Memory B cell (primary cell): ENCODE measurements around the gene CCDC85C.

Experiments used
- ATAC-seq: fragments of 150-1000 bp; cut with Tn5 transposase; 2 replicates; pipeline ENCODE4 v1.10.0; 2021; ENCODE audit warnings: low read depth, mild to moderate bottlenecking, moderate library complexity
- DNase-seq, 2 donors: peaks; one replicate each; pipeline ENCODE4 v3.0.0; 2022; ENCODE audit warnings: low spot score in 2 of 2
- H3K27ac Mint-ChIP-seq: one replicate; pipeline ENCODE4 v1.8.0; 2022; ENCODE audit warnings: mild to moderate bottlenecking, moderate library complexity, mixed read lengths
- H3K27me3 Mint-ChIP-seq: one replicate; pipeline ENCODE4 v1.8.0; 2022; ENCODE audit warnings: mixed read lengths
- H3K36me3 Mint-ChIP-seq: one replicate; pipeline ENCODE4 v1.8.0; 2022; ENCODE audit warnings: mild to moderate bottlenecking, mixed read lengths
- H3K4me1 Mint-ChIP-seq: one replicate; pipeline ENCODE4 v1.8.0; 2022; ENCODE audit warnings: mixed read lengths
- H3K4me3 Mint-ChIP-seq: one replicate; pipeline ENCODE4 v1.8.0; 2022; ENCODE audit warnings: mild to moderate bottlenecking, moderate library complexity, mixed read lengths
- H3K9me3 Mint-ChIP-seq: one replicate; pipeline ENCODE4 v1.8.0; 2022; ENCODE audit warnings: mixed read lengths

The CCDC85C gene

GRCh38 chr14:99637624-99638023 is 33.6 kb upstream of the CCDC85C start:
- H3K4me3 Mint-ChIP-seq = no peak overlapping the region
- ATAC-seq = no peak
- H3K27ac Mint-ChIP-seq = no peak overlapping the region
- H3K9me3 Mint-ChIP-seq = no peaks in the 10 kb centered on the region
- DNase-seq = no peak
- no peaks in the 10 kb centered on the region for H3K4me1 Mint-ChIP-seq
- H3K27me3 Mint-ChIP-seq = peaks cover 14% of the 10 kb centered on the region
- no peaks in the 10 kb centered on the region for H3K36me3 Mint-ChIP-seq

GRCh38 chr14:99636487-99636886 is 32.5 kb upstream of the CCDC85C start:
- Mint-ChIP-seq H3K27me3 (peaks cover 18% of the 10 kb centered on the region), H3K27ac (no peak overlapping the region), H3K4me3 (no peak overlapping the region), H3K4me1 (no peaks in the 10 kb centered on the region), H3K9me3 (no peaks in the 10 kb centered on the region), H3K36me3 (no peaks in the 10 kb centered on the region)
- no peak for DNase-seq
- no peak for ATAC-seq

- Mint-ChIP-seq H3K27ac (no peak overlapping the region), H3K36me3 (no peaks in the 10 kb centered on the region), H3K9me3 (no peaks in the 10 kb centered on the region), H3K4me1 (no peaks in the 10 kb centered on the region), H3K4me3 (no peak overlapping the region), H3K27me3 (peaks cover 19% of the 10 kb centered on the region)
- ATAC-seq (no peak), DNase-seq (no peak)
These were observed 31.1 kb upstream of the CCDC85C start for GRCh38 chr14:99635116-99635515.

DNA sequence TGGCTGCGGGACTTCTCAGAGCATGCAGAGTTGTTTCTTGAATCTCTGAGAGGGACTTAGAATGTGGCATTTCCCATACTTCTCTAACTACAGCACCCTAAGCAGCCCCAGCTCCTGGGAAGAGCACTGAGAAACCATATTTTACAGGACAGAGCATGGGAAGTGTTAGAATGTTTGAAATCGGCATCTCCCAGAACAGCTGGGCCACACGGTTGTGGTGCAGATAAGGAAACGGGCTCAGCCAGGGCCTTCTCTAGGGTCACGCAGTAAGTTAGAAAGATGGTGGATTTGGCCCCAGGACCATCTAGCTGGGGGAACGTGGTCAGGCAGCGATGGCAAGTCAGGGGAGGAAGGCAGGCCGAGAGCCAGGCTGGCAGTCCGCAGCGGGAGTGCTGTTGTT is 30.4 kb upstream of the CCDC85C start:
- DNase-seq (no peak), ATAC-seq (no peak)
- H3K36me3 Mint-ChIP-seq = no peaks in the 10 kb centered on the region
- H3K4me1 Mint-ChIP-seq = no peaks in the 10 kb centered on the region
- peaks cover 19% of the 10 kb centered on the region for H3K27me3 Mint-ChIP-seq
- H3K27ac Mint-ChIP-seq = no peak overlapping the region
- no peak overlapping the region for H3K4me3 Mint-ChIP-seq
- H3K9me3 Mint-ChIP-seq = no peaks in the 10 kb centered on the region

- H3K27ac Mint-ChIP-seq = no peak overlapping the region
- no peak for DNase-seq
- no peaks in the 10 kb centered on the region for H3K4me1 Mint-ChIP-seq
- no peak overlapping the region for H3K4me3 Mint-ChIP-seq
- H3K9me3 Mint-ChIP-seq = no peaks in the 10 kb centered on the region
- no peak for ATAC-seq
- H3K36me3 Mint-ChIP-seq = no peaks in the 10 kb centered on the region
- H3K27me3 Mint-ChIP-seq = peaks cover 19% of the 10 kb centered on the region
These were observed 29.9 kb upstream of the CCDC85C start for GRCh38 chr14:99633918-99634317.

- Mint-ChIP-seq H3K4me3 (no peak overlapping the region), H3K27me3 (peaks cover 19% of the 10 kb centered on the region), H3K4me1 (no peaks in the 10 kb centered on the region), H3K27ac (no peak overlapping the region), H3K36me3 (no peaks in the 10 kb centered on the region), H3K9me3 (no peaks in the 10 kb centered on the region)
- ATAC-seq = no peak
- no peak for DNase-seq
These were observed 29.1 kb upstream of the CCDC85C start for GRCh38 chr14:99633141-99633540.

- Mint-ChIP-seq H3K36me3 (no peaks in the 10 kb centered on the region), H3K27me3 (peaks cover 23% of the 10 kb centered on the region), H3K4me3 (no peak overlapping the region), H3K4me1 (no peaks in the 10 kb centered on the region), H3K27ac (no peak overlapping the region), H3K9me3 (no peaks in the 10 kb centered on the region)
- ATAC-seq = no peak
- no peak for DNase-seq
These were observed 28.5 kb upstream of the CCDC85C start for GRCh38 chr14:99632410-99633035.

- Mint-ChIP-seq H3K27ac (no peak overlapping the region), H3K27me3 (peaks cover 26% of the 10 kb centered on the region), H3K9me3 (no peaks in the 10 kb centered on the region), H3K36me3 (no peaks in the 10 kb centered on the region), H3K4me1 (peaks cover 3% of the 10 kb centered on the region), H3K4me3 (no peak overlapping the region)
- no peak for ATAC-seq
- no peak for DNase-seq
These were observed 26.2 kb upstream of the CCDC85C start for GRCh38 chr14:99630202-99630601.

DNA sequence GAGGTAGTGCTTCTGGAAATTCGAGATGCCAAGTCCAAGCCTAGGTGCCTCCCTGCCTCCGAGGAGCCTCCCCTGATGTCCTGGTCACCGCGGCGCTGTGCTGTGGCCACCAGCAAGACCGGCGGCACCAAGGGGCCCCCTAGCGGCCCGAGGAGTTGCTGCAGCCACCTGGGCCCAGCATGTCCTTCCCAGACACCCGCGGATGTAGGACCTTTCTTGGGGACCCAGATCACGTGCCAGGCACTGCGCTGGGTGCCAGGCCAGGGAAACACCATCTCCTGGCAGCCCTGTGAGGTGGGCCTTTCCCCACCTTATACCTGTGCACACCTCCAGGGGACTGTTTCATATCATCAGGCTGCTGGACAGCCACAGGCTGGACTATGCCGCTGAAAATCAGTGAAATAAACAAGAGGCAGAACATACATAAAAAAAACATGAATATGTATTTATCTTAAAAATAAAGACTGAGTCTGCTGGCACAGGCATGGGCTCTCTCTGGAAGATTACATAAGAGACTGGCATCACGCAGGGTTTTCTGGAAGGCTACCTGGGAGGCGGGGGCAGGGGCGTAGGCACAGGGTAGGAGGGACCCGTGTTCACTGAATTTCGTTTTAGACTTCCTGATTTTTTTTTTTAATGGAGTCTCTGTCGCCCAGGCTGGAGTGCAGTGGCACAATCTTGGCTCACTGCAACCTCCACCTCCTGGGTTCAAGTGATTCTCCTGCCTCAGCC is 25.0 kb upstream of the CCDC85C start:
- H3K4me1 Mint-ChIP-seq = peaks cover 5% of the 10 kb centered on the region

DNA sequence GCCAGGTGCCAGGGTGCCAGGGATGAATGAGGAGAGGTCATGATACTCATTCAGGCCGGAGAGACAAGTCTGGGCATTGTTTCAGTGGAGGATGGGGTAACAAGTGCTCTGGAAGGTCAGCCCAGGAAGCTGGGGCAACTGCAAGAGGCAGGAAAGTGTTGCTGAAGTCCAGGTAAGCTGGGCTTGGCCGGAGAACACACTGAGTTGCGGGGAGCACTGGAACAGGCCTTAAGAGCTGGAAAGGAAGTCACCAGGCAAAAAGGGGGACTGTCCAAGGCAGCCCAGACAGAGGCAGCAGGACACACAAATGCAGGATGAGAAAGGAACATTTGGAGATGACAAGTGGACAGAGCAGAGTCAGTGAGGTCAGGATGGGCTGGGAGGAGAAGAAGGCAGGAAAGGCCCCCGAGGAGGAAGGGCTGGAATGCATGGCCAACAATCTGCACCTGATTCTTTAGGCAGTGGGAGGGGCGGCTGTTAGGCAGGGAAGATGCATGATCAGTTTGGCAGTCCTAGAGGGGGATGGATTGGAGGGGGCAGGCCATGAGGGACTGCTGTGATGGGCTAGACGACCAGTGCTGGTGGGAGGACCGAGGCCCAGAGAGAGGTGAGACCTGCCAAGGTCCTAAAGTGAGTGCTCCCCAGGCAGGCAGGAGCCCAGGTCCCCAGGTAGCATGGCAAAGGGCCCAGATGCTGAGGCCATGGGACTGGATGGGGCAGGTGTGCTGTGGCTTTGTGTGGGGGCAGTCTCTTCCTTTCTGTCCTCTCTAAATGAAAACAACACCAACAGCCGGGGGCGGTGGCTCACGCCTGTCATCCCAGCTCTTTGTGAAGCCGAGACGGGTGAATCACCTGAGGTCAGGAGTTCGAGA is 23.7 kb upstream of the CCDC85C start:
- Mint-ChIP-seq H3K4me1 (peaks cover 5% of the 10 kb centered on the region), H3K4me3 (no peak overlapping the region), H3K9me3 (no peaks in the 10 kb centered on the region), H3K27me3 (peaks cover 31% of the 10 kb centered on the region), H3K36me3 (no peaks in the 10 kb centered on the region), H3K27ac (no peak overlapping the region)
- ATAC-seq (no peak), DNase-seq (no peak)

More for the DNA sequence above, 25.0 kb upstream of the CCDC85C start:
- Mint-ChIP-seq H3K9me3 (no peaks in the 10 kb centered on the region), H3K36me3 (no peaks in the 10 kb centered on the region), H3K27ac (no peak overlapping the region), H3K27me3 (peaks cover 30% of the 10 kb centered on the region), H3K4me3 (no peak overlapping the region)
- DNase-seq (peak; percentile 15 to 57), ATAC-seq (peak; percentile 69)

- H3K4me1 Mint-ChIP-seq = peaks cover 5% of the 10 kb centered on the region
- ATAC-seq = no peak
These were observed 23.1 kb upstream of the CCDC85C start for GRCh38 chr14:99627100-99627499.

DNA sequence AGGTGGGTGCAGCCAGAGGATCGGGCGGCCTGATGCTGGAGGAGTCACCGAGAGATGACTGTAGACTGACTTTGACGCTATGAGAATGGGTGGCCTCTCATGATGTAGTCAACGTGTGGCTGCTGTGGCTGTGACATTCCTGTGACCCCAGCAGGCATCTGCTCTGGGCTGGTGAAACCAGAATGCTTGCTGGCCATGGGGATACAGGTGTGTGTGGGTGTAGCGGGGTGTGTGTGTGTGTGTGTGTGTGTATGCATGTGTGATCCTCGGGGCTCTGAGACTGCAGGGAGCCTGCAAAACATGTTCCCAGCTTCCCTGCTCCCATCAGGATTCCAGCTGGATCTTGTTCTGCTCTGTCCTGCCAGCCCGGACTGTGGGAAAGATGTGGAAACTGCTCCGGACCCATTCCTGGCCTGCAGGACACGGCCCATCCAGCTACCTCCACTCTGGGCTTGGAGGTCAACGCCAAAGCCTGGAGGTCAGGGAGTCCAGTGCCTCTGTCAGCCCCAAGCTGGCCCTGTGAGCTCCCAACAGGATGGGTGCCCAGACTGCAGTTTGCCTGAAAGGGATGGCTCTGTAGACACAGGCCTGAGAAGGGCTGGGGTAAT is 22.1 kb upstream of the CCDC85C start:
- no peak overlapping the region for H3K27ac Mint-ChIP-seq
- H3K36me3 Mint-ChIP-seq = no peaks in the 10 kb centered on the region
- no peak for ATAC-seq

More at GRCh38 chr14:99627100-99627499, 23.1 kb upstream of the CCDC85C start:
- no peaks in the 10 kb centered on the region for H3K36me3 Mint-ChIP-seq
- no peak overlapping the region for H3K4me3 Mint-ChIP-seq
- peaks cover 29% of the 10 kb centered on the region for H3K27me3 Mint-ChIP-seq
- no peak for DNase-seq
- no peak overlapping the region for H3K27ac Mint-ChIP-seq
- H3K9me3 Mint-ChIP-seq = no peaks in the 10 kb centered on the region

GRCh38 chr14:99625476-99625875 is 21.5 kb upstream of the CCDC85C start:
- no peak for ATAC-seq
- DNase-seq = no peak
- no peaks in the 10 kb centered on the region for H3K9me3 Mint-ChIP-seq
- H3K27ac Mint-ChIP-seq = no peak overlapping the region
- H3K4me3 Mint-ChIP-seq = no peak overlapping the region
- H3K36me3 Mint-ChIP-seq = no peaks in the 10 kb centered on the region
- peaks cover 29% of the 10 kb centered on the region for H3K27me3 Mint-ChIP-seq
- H3K4me1 Mint-ChIP-seq = peaks cover 5% of the 10 kb centered on the region

More for the DNA sequence above, 22.1 kb upstream of the CCDC85C start:
- DNase-seq = no peak
- no peaks in the 10 kb centered on the region for H3K9me3 Mint-ChIP-seq
- peaks cover 5% of the 10 kb centered on the region for H3K4me1 Mint-ChIP-seq
- H3K4me3 Mint-ChIP-seq = no peak overlapping the region
- H3K27me3 Mint-ChIP-seq = peaks cover 30% of the 10 kb centered on the region

GRCh38 chr14:99624971-99625370 is 21.0 kb upstream of the CCDC85C start:
- Mint-ChIP-seq H3K4me1 (peaks cover 5% of the 10 kb centered on the region), H3K27me3 (peaks cover 29% of the 10 kb centered on the region), H3K9me3 (no peaks in the 10 kb centered on the region), H3K27ac (no peak overlapping the region), H3K4me3 (no peak overlapping the region), H3K36me3 (no peaks in the 10 kb centered on the region)
- no peak for ATAC-seq
- no peak for DNase-seq
